Measurements from ENCODE around the gene ERAS.
"Not testable (repeated sequence)": the region's sequence is repeated elsewhere in the genome, so short reads cannot be mapped to it uniquely, and the experiment has no call there.

Gene ERAS

DNA sequence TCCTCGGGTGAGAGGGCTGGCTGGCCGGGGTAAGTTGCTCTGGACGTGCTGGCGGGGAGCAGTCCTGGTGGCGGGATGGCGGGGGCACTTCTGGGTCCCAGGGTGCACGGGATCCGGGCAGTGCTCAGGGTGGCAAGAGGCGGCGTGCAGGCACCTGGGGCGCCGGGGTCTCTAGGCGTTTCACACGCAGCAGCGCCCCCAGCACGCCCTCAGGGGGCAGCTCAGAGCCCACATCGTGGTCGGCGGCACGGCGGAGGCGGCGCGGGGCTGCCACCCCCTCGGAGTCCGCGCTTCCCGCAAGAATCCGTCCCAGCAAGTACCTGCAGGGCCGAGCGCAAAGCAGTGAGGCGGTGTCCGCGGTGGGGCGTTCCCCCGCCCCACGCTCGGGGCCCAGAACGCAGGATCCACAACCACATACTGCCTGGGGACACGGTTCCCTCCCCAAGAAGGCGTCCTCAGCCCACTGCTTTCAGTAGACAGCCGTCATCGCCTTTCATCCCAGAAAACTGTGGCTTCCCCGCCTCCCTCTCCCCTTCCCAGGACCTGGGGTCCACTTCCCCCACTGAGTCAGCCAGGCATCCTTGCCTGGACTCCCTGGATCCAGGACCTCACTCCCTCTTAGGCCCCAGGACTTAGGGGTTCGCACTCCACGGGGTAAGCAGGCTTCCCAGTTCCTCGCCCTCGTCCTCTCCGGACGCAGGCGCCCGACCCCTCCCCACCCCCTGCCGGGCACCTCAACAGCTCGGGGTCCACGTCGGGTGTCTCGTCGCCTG is 5.0 kb downstream of the ERAS start:
- in situ Hi-C loops (cut with MboI; ENCODE audit: low sequenced_read_pairs) = no loop called here

- in situ Hi-C loops (cut with MboI; ENCODE audit: low sequenced_read_pairs) = no loop called here
Measured at GRCh38 chrX:48831909-48832291, 5.6 kb downstream of the ERAS start.

- in situ Hi-C loops (cut with MboI; ENCODE audit: low sequenced_read_pairs) = no loop called here
Measured at GRCh38 chrX:48833542-48834138, 7.3 kb downstream of the ERAS start.

DNA sequence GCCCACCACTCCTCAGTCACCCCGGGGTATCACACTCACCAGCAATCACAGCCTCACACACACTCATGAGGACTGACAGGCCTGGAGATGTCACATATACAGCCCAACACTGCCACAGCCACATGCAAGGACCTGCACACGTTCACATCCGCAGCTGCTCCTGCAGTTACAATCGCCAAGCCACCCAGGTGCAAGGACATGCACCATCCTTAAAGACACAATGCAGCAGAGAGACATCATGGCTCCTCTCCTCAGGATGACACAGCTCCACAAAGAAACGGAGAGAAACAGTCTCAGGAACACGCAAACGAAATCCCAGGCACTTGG is 8.0 kb downstream of the ERAS start:
- in situ Hi-C loops (cut with MboI; ENCODE audit: low sequenced_read_pairs) = no loop called here

- in situ Hi-C loops (cut with MboI; ENCODE audit: low sequenced_read_pairs) = no loop called here
Measured at GRCh38 chrX:48835524-48836329, 9.4 kb downstream of the ERAS start, which contains the start of gene PCSK1N. Gene PCSK1N (minus strand): TSS chrX:48835610. CDS start chrX:48835532, 78 bp downstream.

DNA sequence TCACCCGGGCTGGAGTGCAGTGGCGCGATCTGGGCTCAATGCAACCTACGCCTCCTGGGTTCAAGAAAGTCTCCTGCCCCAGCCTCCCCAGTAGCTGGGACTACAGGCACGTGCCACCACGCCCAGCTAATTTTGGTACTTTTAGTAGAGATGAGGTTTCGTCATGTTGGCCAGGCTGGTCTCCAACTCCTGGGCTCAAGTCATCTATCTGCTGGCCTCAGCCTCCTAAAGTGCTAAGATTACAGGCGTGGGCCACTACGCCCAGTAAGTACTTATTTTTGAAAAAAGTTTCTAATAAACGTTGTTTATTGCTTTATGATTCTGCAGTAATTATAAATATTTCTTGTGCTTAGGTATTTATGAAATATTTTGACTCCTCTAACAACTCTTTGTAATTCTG is 13.4 kb downstream of the ERAS start:
- in situ Hi-C loops (cut with MboI; ENCODE audit: low sequenced_read_pairs) = no loop called here

GRCh38 chrX:48848847-48849246 is 22.5 kb downstream of the ERAS start:
- in situ Hi-C loops (cut with MboI; ENCODE audit: low sequenced_read_pairs) = no loop called here

GRCh38 chrX:48852857-48853256 is 26.5 kb downstream of the ERAS start:
- in situ Hi-C loops (cut with MboI; ENCODE audit: low sequenced_read_pairs) = no loop called here

DNA sequence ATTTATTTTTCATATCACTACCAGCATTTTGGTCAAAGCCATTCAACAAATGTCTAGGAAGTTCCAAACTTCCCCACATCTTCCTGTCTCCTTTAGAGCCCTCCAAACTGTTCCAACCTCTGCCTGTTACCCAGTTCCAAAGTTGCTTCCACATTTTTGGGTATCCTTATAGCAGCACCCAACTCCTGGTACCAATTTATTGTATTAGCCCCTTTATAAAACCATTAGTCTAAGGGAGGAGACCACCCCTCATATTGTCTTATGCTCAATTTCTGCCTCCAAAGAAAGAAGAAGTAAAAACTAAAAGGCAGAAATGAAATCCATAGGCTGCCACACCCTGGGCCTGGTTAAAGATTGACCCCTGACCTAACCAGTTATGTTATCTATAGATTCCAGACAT is 27.2 kb downstream of the ERAS start:
- in situ Hi-C loops (cut with MboI; ENCODE audit: low sequenced_read_pairs) = not testable (repeated sequence)

- in situ Hi-C loops (cut with MboI; ENCODE audit: low sequenced_read_pairs) = not testable (repeated sequence)
Measured at GRCh38 chrX:48854121-48854804, 27.9 kb downstream of the ERAS start.

DNA sequence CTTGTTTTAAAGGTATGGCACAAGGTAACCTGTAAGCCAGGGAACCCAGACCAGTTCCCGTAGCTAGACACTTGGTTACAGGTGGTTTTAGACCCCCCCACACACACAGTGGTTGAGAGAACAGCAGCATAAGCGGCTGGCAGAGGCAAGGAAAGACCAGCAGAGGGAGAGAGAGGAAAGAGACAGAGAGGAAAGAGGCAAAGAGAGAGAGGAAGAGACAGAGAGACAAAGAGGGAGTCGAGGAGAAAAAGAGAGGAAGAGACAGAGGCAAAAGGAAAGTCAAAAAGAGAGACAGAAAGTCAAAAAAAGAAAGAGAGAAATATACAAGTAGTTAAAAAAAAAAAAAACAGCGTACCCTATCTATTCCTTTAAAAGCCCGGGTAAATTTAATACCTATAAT is 28.6 kb downstream of the ERAS start:
- in situ Hi-C loops (cut with MboI; ENCODE audit: low sequenced_read_pairs) = no loop called here

GRCh38 chrX:48864210-48864609 is 37.9 kb downstream of the ERAS start:
- in situ Hi-C loops (cut with MboI; ENCODE audit: low sequenced_read_pairs) = no loop called here

DNA sequence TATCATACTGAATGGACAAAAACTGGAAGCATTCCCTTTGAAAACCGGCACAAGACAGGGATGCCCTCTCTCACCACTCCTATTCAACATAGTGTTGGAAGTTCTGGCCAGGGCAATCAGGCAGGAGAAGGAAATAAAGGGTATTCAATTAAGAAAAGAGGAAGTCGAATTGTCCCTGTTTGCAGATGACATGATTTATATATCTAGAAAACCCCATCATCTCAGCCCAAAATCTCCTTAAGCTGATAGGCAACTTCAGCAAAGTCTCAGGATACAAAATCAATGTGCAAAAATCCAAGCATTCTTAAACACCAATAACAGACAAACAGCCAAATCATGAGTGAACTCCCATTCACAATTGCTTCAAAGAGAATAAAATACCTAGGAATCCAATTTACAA is 45.7 kb downstream of the ERAS start:
- in situ Hi-C loops (cut with MboI; ENCODE audit: low sequenced_read_pairs) = not testable (repeated sequence)

DNA sequence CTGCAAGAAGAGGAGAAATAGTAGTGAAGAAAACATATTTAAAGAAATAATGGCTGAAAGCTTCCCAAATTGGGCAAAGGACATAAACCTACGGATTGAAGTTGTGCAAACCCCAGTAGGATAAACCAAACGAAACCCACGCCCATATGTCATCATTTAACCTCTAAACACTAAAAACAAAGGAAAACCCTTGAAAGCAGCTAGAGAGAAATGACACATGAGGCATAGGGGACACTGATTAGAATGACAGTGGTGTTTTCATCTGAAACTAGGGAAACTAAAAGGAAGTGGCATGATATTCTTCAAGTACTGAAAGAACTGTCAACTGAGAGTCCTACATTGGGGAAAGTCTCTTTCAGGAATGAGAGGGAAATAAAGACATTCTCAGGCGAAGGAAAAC is 50.6 kb downstream of the ERAS start:
- in situ Hi-C loops (cut with MboI; ENCODE audit: low sequenced_read_pairs) = not testable (repeated sequence)
